Glutamatergic neuron (in vitro differentiated cells): ENCODE results near the gene LSM14B. TPM values are rescaled to one million over a fixed set of nuclear protein-coding genes. Genes with fewer than 3 reads are reported as not detected.
A peak's percentile ranks its signal among the peaks of the same experiment; 100 is the strongest.
"Not testable (repeated sequence)": the region's sequence is repeated elsewhere in the genome, so short reads cannot be mapped to it uniquely, and the experiment has no call there.

Source experiments
- DNase-seq: peaks from one replicate; pipeline ENCODE4 v3.0.0; 2022
- H3K27ac Mint-ChIP-seq: one replicate; pipeline ENCODE4 v1.8.0; 2020; ENCODE audit warnings: mild to moderate bottlenecking, mixed read lengths, inconsistent platforms; ENCODE audit not compliant: unreplicated experiment
- H3K27me3 Mint-ChIP-seq: one replicate; pipeline ENCODE4 v1.8.0; 2020; ENCODE audit warnings: mild to moderate bottlenecking, moderate library complexity, mixed read lengths, inconsistent platforms; ENCODE audit not compliant: unreplicated experiment
- H3K36me3 Mint-ChIP-seq: one replicate; pipeline ENCODE4 v1.8.0; 2020; ENCODE audit warnings: mild to moderate bottlenecking, mixed read lengths, inconsistent platforms; ENCODE audit not compliant: unreplicated experiment
- H3K4me1 Mint-ChIP-seq: one replicate; pipeline ENCODE4 v1.8.0; 2020; ENCODE audit warnings: mild to moderate bottlenecking, low read depth, mixed read lengths, inconsistent platforms; ENCODE audit not compliant: unreplicated experiment
- H3K4me3 Mint-ChIP-seq: one replicate; pipeline ENCODE4 v1.8.0; 2020; ENCODE audit warnings: mild to moderate bottlenecking, mixed read lengths, inconsistent platforms; ENCODE audit not compliant: unreplicated experiment
- H3K9me3 Mint-ChIP-seq: one replicate; pipeline ENCODE4 v1.8.0; 2020; ENCODE audit warnings: mild to moderate bottlenecking, moderate library complexity, mixed read lengths, inconsistent platforms; ENCODE audit not compliant: unreplicated experiment
- CTCF ChIP-seq: fragments of 200-600 bp; sonication (generic); IDR thresholded peaks from one replicate; pipeline ENCODE4 v1.5.0; 2021; ENCODE audit not compliant: partially characterized antibody, unreplicated experiment
- total RNA-seq: library from RNA; stranded (reverse); fragmentation: NEBNext Ultra II Directional; extraction: Animal tissue kit (Norgen Biotek cat#: 25700); gene quantifications from one replicate; pipeline ENCODE4 v1.2.1, GENCODE V29; 2021; ENCODE audit not compliant: unreplicated experiment

LSM14B gene
- total RNA-seq, 1 donor from 2014 or later: 73.6 TPM

- no peak for TF ChIP-seq CTCF
- no peak overlapping the region for H3K27ac Mint-ChIP-seq
- H3K36me3 Mint-ChIP-seq: no peaks in the 10 kb centered on the region
- no peak overlapping the region for H3K4me3 Mint-ChIP-seq
- H3K4me1 Mint-ChIP-seq: peaks cover 26% of the 10 kb centered on the region
- DNase-seq: no peak
- H3K27me3 Mint-ChIP-seq: peaks cover 20% of the 10 kb centered on the region
- peaks cover 26% of the 10 kb centered on the region for H3K9me3 Mint-ChIP-seq
Observed at GRCh38 chr20:62146019-62146755, 23.9 kb downstream of the LSM14B start.

- no peak for DNase-seq
- peaks cover 22% of the 10 kb centered on the region for H3K9me3 Mint-ChIP-seq
- no peak overlapping the region for H3K27ac Mint-ChIP-seq
- no peak overlapping the region for H3K4me3 Mint-ChIP-seq
- H3K36me3 Mint-ChIP-seq: no peaks in the 10 kb centered on the region
- no peak for TF ChIP-seq CTCF
- peaks cover 13% of the 10 kb centered on the region for H3K27me3 Mint-ChIP-seq
- H3K4me1 Mint-ChIP-seq: peaks cover 22% of the 10 kb centered on the region
Observed at GRCh38 chr20:62147125-62147524, 24.9 kb downstream of the LSM14B start.

- TF ChIP-seq CTCF: no peak
- no peak overlapping the region for H3K4me3 Mint-ChIP-seq
- peaks cover 19% of the 10 kb centered on the region for H3K9me3 Mint-ChIP-seq
- H3K36me3 Mint-ChIP-seq: peaks cover 3% of the 10 kb centered on the region
- H3K27ac Mint-ChIP-seq: peak overlapping the region; percentile 2
- H3K4me1 Mint-ChIP-seq: peaks cover 22% of the 10 kb centered on the region
- peaks cover 10% of the 10 kb centered on the region for H3K27me3 Mint-ChIP-seq
- DNase-seq: no peak
Observed at GRCh38 chr20:62147528-62147927, 25.3 kb downstream of the LSM14B start.

GRCh38 chr20:62148383-62148782 lies 26.1 kb downstream of the LSM14B start:
- not testable (repeated sequence) for H3K4me3 Mint-ChIP-seq, H3K27ac Mint-ChIP-seq, DNase-seq
- Mint-ChIP-seq H3K9me3 (peaks cover 19% of the 10 kb centered on the region), H3K4me1 (peaks cover 22% of the 10 kb centered on the region), H3K36me3 (peaks cover 10% of the 10 kb centered on the region), H3K27me3 (peaks cover 10% of the 10 kb centered on the region)

GRCh38 chr20:62148908-62149314 lies 26.6 kb downstream of the LSM14B start:
- no peak for DNase-seq

More at GRCh38 chr20:62148908-62149314, 26.6 kb downstream of the LSM14B start:
- Mint-ChIP-seq H3K4me3 (no peak overlapping the region), H3K27ac (no peak overlapping the region), H3K4me1 (peaks cover 22% of the 10 kb centered on the region), H3K9me3 (peaks cover 21% of the 10 kb centered on the region), H3K36me3 (peaks cover 15% of the 10 kb centered on the region), H3K27me3 (peaks cover 12% of the 10 kb centered on the region)
- TF ChIP-seq CTCF: no peak
